CD14-positive monocyte (primary cell): ENCODE data around the gene DOCK8. TPM values are rescaled to one million over a fixed set of nuclear protein-coding genes. Genes with fewer than 3 reads are reported as not detected.
A peak's percentile ranks its signal among the peaks of the same experiment; 100 is the strongest.

Source experiments
- DNase-seq, 3 donors: peaks; one replicate each; pipeline ENCODE4 v3.0.0-alpha.2; 2011 to 2022
- H2AFZ ChIP-seq: 2 replicates; pipeline ENCODE4 v1.6.0; 2012; ENCODE audit warnings: mild to moderate bottlenecking, low read depth, low read length, inconsistent platforms; ENCODE audit not compliant: insufficient read depth, poor library complexity, severe bottlenecking
- H3K27ac ChIP-seq, 2 donors: 1 replicate in 1 of 2; 2 replicates in 1 of 2; pipeline ENCODE4 v1.5.1; 2012 to 2013; ENCODE audit warnings: low read length in 2 of 2, control low read depth in 1 of 2, inconsistent platforms in 1 of 2, low read depth in 1 of 2, mild to moderate bottlenecking in 1 of 2
- H3K27me3 ChIP-seq, 2 donors: one replicate each; pipeline versions ENCODE4 v1.6.0 to v1.6.1; 2011 to 2013; ENCODE audit warnings: low read length in 2 of 2; ENCODE audit not compliant: control insufficient read depth in 2 of 2, insufficient read depth in 2 of 2
- H3K36me3 ChIP-seq, 2 donors: replicated peaks in 1 of 2; 1 replicate in 1 of 2; 2 replicates in 1 of 2; pipeline versions ENCODE4 v1.5.1 to v1.6.1; 2012 to 2013; ENCODE audit warnings: low read length in 2 of 2, control low read depth in 1 of 2, inconsistent platforms in 1 of 2, mild to moderate bottlenecking in 1 of 2; ENCODE audit not compliant: insufficient read depth in 2 of 2, control insufficient read depth in 1 of 2
- H3K4me1 ChIP-seq, 2 donors: 1 replicate in 1 of 2; 2 replicates in 1 of 2; pipeline versions ENCODE4 v1.5.1 to v1.6.1; 2012 to 2013; ENCODE audit warnings: low read length in 2 of 2, control low read depth in 1 of 2, inconsistent platforms in 1 of 2, mild to moderate bottlenecking in 1 of 2, moderate library complexity in 1 of 2; ENCODE audit not compliant: insufficient read depth in 2 of 2, control insufficient read depth in 1 of 2
- H3K4me2 ChIP-seq: replicated peaks from 2 replicates; pipeline ENCODE3; 2012; ENCODE audit warnings: low read length, moderate library complexity, mild to moderate bottlenecking; ENCODE audit not compliant: poor library complexity, severe bottlenecking; ENCODE audit errors: extremely low read depth
- H3K4me3 ChIP-seq, 3 experiments: fragments of 200-600 bp in 1 of 3; sonication (generic) in 1 of 3; replicated peaks in 1 of 3; 1 replicate in 2 of 3; 2 replicates in 1 of 3; pipeline ENCODE4 v1.5.1; 2011 to 2013; ENCODE audit warnings: low read length in 3 of 3, mild to moderate bottlenecking in 3 of 3, control low read depth in 2 of 3, low read depth in 2 of 3, inconsistent platforms in 1 of 3, moderate library complexity in 1 of 3
- H3K79me2 ChIP-seq: 2 replicates; pipeline ENCODE4 v1.6.0; 2012; ENCODE audit warnings: mild to moderate bottlenecking, control low read depth, inconsistent platforms, low read length, moderate library complexity; ENCODE audit not compliant: insufficient read depth
- H3K9ac ChIP-seq: 2 replicates; pipeline ENCODE4 v1.6.0; 2017; ENCODE audit warnings: low read length, mild to moderate bottlenecking; ENCODE audit not compliant: insufficient read depth, poor library complexity, severe bottlenecking
- H3K9me3 ChIP-seq, 2 donors: replicated peaks in 1 of 2; 1 replicate in 1 of 2; 2 replicates in 1 of 2; pipeline versions ENCODE4 v1.5.1 to v1.6.1; 2012 to 2013; ENCODE audit warnings: low read length in 2 of 2, control low read depth in 1 of 2; ENCODE audit not compliant: control insufficient read depth in 1 of 2, insufficient read depth in 1 of 2
- H4K20me1 ChIP-seq: 2 replicates; pipeline ENCODE4 v1.6.0; 2012; ENCODE audit warnings: mild to moderate bottlenecking, low read length, control low read depth, moderate library complexity; ENCODE audit not compliant: insufficient read depth
- H3K27ac Mint-ChIP-seq, 7 donors: one replicate each; pipeline ENCODE4 v1.8.0; 2020; ENCODE audit warnings: mild to moderate bottlenecking in 7 of 7, mixed read lengths in 7 of 7, moderate library complexity in 6 of 7, inconsistent platforms in 2 of 7
- H3K27me3 Mint-ChIP-seq, 3 donors: one replicate each; pipeline ENCODE4 v1.8.0; 2021 to 2022; ENCODE audit warnings: low read depth in 3 of 3, mild to moderate bottlenecking in 3 of 3, mixed read lengths in 3 of 3, moderate library complexity in 3 of 3, inconsistent platforms in 1 of 3
- H3K36me3 Mint-ChIP-seq, 2 donors: one replicate each; pipeline ENCODE4 v1.8.0; 2020; ENCODE audit warnings: mixed read lengths in 2 of 2, inconsistent platforms in 1 of 2, mild to moderate bottlenecking in 1 of 2
- H3K4me1 Mint-ChIP-seq: one replicate; pipeline ENCODE4 v1.8.0; 2020; ENCODE audit warnings: mild to moderate bottlenecking, mixed read lengths
- H3K4me3 Mint-ChIP-seq, 2 donors: one replicate each; pipeline ENCODE4 v1.8.0; 2020; ENCODE audit warnings: mild to moderate bottlenecking in 2 of 2, mixed read lengths in 2 of 2, moderate library complexity in 1 of 2
- H3K9me3 Mint-ChIP-seq, 7 donors: one replicate each; pipeline ENCODE4 v1.8.0; 2020 to 2022; ENCODE audit warnings: mixed read lengths in 7 of 7, mild to moderate bottlenecking in 6 of 7, moderate library complexity in 6 of 7, inconsistent platforms in 2 of 7
- CTCF ChIP-seq: fragments of 200-600 bp; IDR thresholded peaks from one replicate; pipeline ENCODE4 v1.8.0; 2022; ENCODE audit warnings: antibody characterized with exemption, mild to moderate bottlenecking
- WGBS: methylation state at CpG from one replicate; pipeline ENCODE4 v1.1.5; 2013; ENCODE audit warnings: missing lambda C conversion rate; ENCODE audit not compliant: insufficient coverage; 5-methylcytosine and 5-hydroxymethylcytosine counted together
- intact Hi-C, 2 donors: fragments of 100-400 bp; cut with micrococcal nuclease; formaldehyde crosslinking; loops; one replicate each; pipeline versions ENCODE4 v1.15.0 to v1.15.1; 2023
- polyA plus RNA-seq, 3 donors: library from polyadenylated mRNA; depleted of rRNA in 1 of 3; unstranded in 2 of 3; stranded (reverse) in 1 of 3; fragments of 300-500 nt in 2 of 3; fragments of >200 nt in 1 of 3; fragmentation: Illumina TruSeq in 2 of 3; gene quantifications; 1 replicate in 2 of 3; 2 replicates in 1 of 3; pipeline ENCODE4 v1.2.3, GENCODE V29; 2012 to 2021

The DOCK8 gene
- polyA plus RNA-seq, 3 donors = 46.8 to 100 (median 95.4) TPM

- peaks cover 23% of the 10 kb centered on the region for H4K20me1 ChIP-seq
- Mint-ChIP-seq H3K4me1 (peaks cover 47% of the 10 kb centered on the region), H3K9me3 (no peaks in the 10 kb centered on the region), H3K27ac (peak overlapping the region; percentile 85 to 96 (median 93)), H3K27me3 (no peaks in the 10 kb centered on the region), H3K4me3 (peak overlapping the region; percentile 68 to 80), H3K36me3 (peaks cover 22 to 23% of the 10 kb centered on the region in 2 donors)
- no peak overlapping the region for H2AFZ ChIP-seq
- peak overlapping the region; percentile 3 to 60 (median 30) for H3K4me3 ChIP-seq
- peaks cover 100% of the 10 kb centered on the region for H3K79me2 ChIP-seq
- 0% methylated on average over 1 of the region's 7 CpGs for WGBS
- TF ChIP-seq CTCF = no peak
- H3K27ac ChIP-seq = peak overlapping the region; percentile 76 to 80
- peak overlapping the region; percentile 62 for H3K4me2 ChIP-seq
- intact Hi-C loops = loop anchor here in 1 of 2 donors (5.0 kb wide), 1 partner anchor 77 kb away; no protein-coding TSS in a partner anchor
- H3K9me3 ChIP-seq = no peaks in the 10 kb centered on the region
- no peaks in the 10 kb centered on the region for H3K27me3 ChIP-seq
- H3K4me1 ChIP-seq = peaks cover 74 to 92% of the 10 kb centered on the region in 2 donors
- DNase-seq = peak; percentile 56 to 69 (median 65)
- H3K36me3 ChIP-seq = peaks cover 0 to 11% of the 10 kb centered on the region in 2 donors
- no peak overlapping the region for H3K9ac ChIP-seq
These were observed 5.2 kb downstream of the DOCK8 start for GRCh38 chr9:219670-220365.

GRCh38 chr9:221989-222776, 7.5 kb downstream of the DOCK8 start:
- TF ChIP-seq CTCF = no peak
- Histone ChIP-seq H3K4me1 (peaks cover 91 to 100% of the 10 kb centered on the region in 2 donors), H2AFZ (no peak overlapping the region), H3K36me3 (peaks cover 5 to 16% of the 10 kb centered on the region in 2 donors), H3K9ac (peak overlapping the region; percentile 30), H3K27me3 (no peaks in the 10 kb centered on the region), H3K9me3 (no peaks in the 10 kb centered on the region), H4K20me1 (peaks cover 47% of the 10 kb centered on the region), H3K79me2 (peaks cover 100% of the 10 kb centered on the region), H3K27ac (peak overlapping the region; percentile 76 to 85), H3K4me2 (peak overlapping the region; percentile 70), H3K4me3 (peak overlapping the region in 2 of 3 experiments; percentile 19 to 64)
- peak in 2 of 3 donors; percentile 56 to 68 for DNase-seq
- no peaks in the 10 kb centered on the region for H3K27me3 Mint-ChIP-seq
- peak overlapping the region in 6 of 7 donors; percentile 81 to 95 (median 92) for H3K27ac Mint-ChIP-seq
- WGBS = 6% methylated on average over 2 of the region's 6 CpGs
- no peaks in the 10 kb centered on the region for H3K9me3 Mint-ChIP-seq
- H3K4me3 Mint-ChIP-seq = peak overlapping the region; percentile 54 to 78
- peaks cover 15 to 22% of the 10 kb centered on the region in 2 donors for H3K36me3 Mint-ChIP-seq
- intact Hi-C loops = no loop called here
- H3K4me1 Mint-ChIP-seq = peaks cover 38% of the 10 kb centered on the region
